HepG2 (cell line): ENCODE measurements around the gene AGRN. TPM values are rescaled to one million over a fixed set of nuclear protein-coding genes. Genes with fewer than 3 reads are reported as not detected.

Experiments used
- ATAC-seq: fragments of 200-7000 bp; cut with Tn5 transposase; 3 replicates; pipeline ENCODE4 v1.9.1; 2020; ENCODE audit warnings: mild to moderate bottlenecking, moderate library complexity
- BruUV-seq: library from RNA; stranded (reverse); fragments of 400-500 nt; replicated peaks from 2 replicates; lab custom pipeline; 2021; lab: Mats Ljungman, UMichigan
- CTCF ChIA-PET: fragments of 300-600 bp; formaldehyde crosslinking; extraction: SDS; loops from one replicate; lab custom pipeline; 2021; ENCODE audit warnings: low total read pairs, inconsistent platforms, low intra/inter-chr PET ratio; lab: Yijun Ruan, JAX
- POLR2A ChIA-PET: fragments of 350-600 bp; sonication (Branson Sonifier 250); formaldehyde crosslinking; loops from one replicate; lab custom pipeline; 2020; ENCODE audit warnings: antibody characterized with exemption, inconsistent platforms; lab: Yijun Ruan, JAX
- DNase-seq: peaks from one replicate; pipeline ENCODE4 v3.0.0-alpha.2; 2015; ENCODE audit warnings: low spot score
- FAIRE-seq: peaks from 3 replicates; lab custom pipeline; 2011; peaks lifted over from hg19 to GRCh38; lab: Jason Lieb, UNC
- H2AFZ ChIP-seq: one replicate; pipeline ENCODE4 v1.6.1; 2011; ENCODE audit warnings: low read length, inconsistent platforms
- H3K27ac ChIP-seq: fragments of 300-600 bp; 3 replicates; pipeline ENCODE4 v1.8.0; 2011; ENCODE audit warnings: mixed run types, mild to moderate bottlenecking, mixed read lengths, low read length, inconsistent platforms; ENCODE audit not compliant: insufficient read depth; ENCODE audit errors: extremely low read length
- H3K27me3 ChIP-seq, 2 experiments: fragments of 200-600 bp in 1 of 2; 2 replicates in 1 of 2; 3 replicates in 1 of 2; pipeline versions ENCODE4 v1.6.0 to v1.8.0; 2011; ENCODE audit warnings: low read length in 2 of 2, mild to moderate bottlenecking in 2 of 2, moderate library complexity in 2 of 2, inconsistent platforms in 1 of 2; ENCODE audit not compliant: insufficient read depth in 2 of 2, control insufficient read depth in 1 of 2
- H3K36me3 ChIP-seq, 2 experiments: fragments of 200-600 bp in 1 of 2; replicated peaks in 1 of 2; 2 replicates in 1 of 2; 3 replicates in 1 of 2; pipeline versions ENCODE4 v1.5.1 to v1.8.0; 2011; ENCODE audit warnings: low read length in 2 of 2, inconsistent platforms in 1 of 2; ENCODE audit not compliant: insufficient read depth in 2 of 2, control insufficient read depth in 1 of 2
- H3K4me1 ChIP-seq: 2 replicates; pipeline ENCODE4 v1.5.1; 2012; ENCODE audit warnings: low read length, inconsistent platforms; ENCODE audit not compliant: insufficient read depth
- H3K4me2 ChIP-seq: 2 replicates; pipeline ENCODE4 v1.6.0; 2011; ENCODE audit warnings: low read depth, low read length, inconsistent platforms
- H3K4me3 ChIP-seq, 3 experiments: fragments of 200-600 bp in 1 of 3; sonication (generic), shearing (Covaris generic) in 1 of 3; replicated peaks in 1 of 3; 2 replicates each; pipeline ENCODE4 v1.5.1; 2011 to 2016; ENCODE audit warnings: low read length in 3 of 3, inconsistent platforms in 2 of 3, low read depth in 2 of 3, mild to moderate bottlenecking in 2 of 3, control low read depth in 1 of 3, mixed read lengths in 1 of 3; ENCODE audit not compliant: insufficient read depth in 1 of 3
- H3K79me2 ChIP-seq: one replicate; pipeline ENCODE4 v1.6.1; 2011; ENCODE audit warnings: low read length, inconsistent platforms; ENCODE audit not compliant: insufficient read depth
- H3K9ac ChIP-seq: 2 replicates; pipeline ENCODE4 v1.6.0; 2011; ENCODE audit warnings: mild to moderate bottlenecking, low read depth, low read length, inconsistent platforms; ENCODE audit not compliant: insufficient read depth
- H3K9me3 ChIP-seq: 2 replicates; pipeline ENCODE4 v1.5.1; 2012; ENCODE audit warnings: mild to moderate bottlenecking, low read length
- H4K20me1 ChIP-seq: 2 replicates; pipeline ENCODE4 v1.6.0; 2011; ENCODE audit warnings: inconsistent platforms, mild to moderate bottlenecking, low read length, moderate library complexity; ENCODE audit not compliant: insufficient read depth
- FOSL1 ChIP-seq: sonication (generic); formaldehyde crosslinking; IDR thresholded peaks from 2 replicates; pipeline ENCODE4 v1.9.0; 2021; ENCODE audit warnings: missing genetic modification reagents, borderline replicate concordance
- HNF4A ChIP-seq: sonication (generic); formaldehyde crosslinking; IDR thresholded peaks from 2 replicates; pipeline ENCODE4 v1.4.0; 2020; ENCODE audit warnings: missing genetic modification reagents
- HNRNPL ChIP-seq: fragments of 200-400 bp; formaldehyde crosslinking; IDR thresholded peaks from 2 replicates; pipeline ENCODE4 v1.6.1; 2017; ENCODE audit warnings: mild to moderate bottlenecking, low read depth, low read length
- IRF2 ChIP-seq: IDR thresholded peaks from 2 replicates; pipeline ENCODE4 v1.6.1; 2018; ENCODE audit warnings: missing genetic modification reagents, missing compliant biosample characterization
- JUND ChIP-seq: sonication (generic); formaldehyde crosslinking; IDR thresholded peaks from 2 replicates; pipeline ENCODE4 v1.8.0; 2022; ENCODE audit warnings: mild to moderate bottlenecking, missing genetic modification reagents
- KDM3A ChIP-seq: IDR thresholded peaks from 2 replicates; pipeline ENCODE4 v1.6.1; 2018; ENCODE audit warnings: low read depth, missing compliant biosample characterization
- PCBP2 ChIP-seq: fragments of 200-400 bp; formaldehyde crosslinking; optimal IDR thresholded peaks from 2 replicates; pipeline ENCODE3; 2018; ENCODE audit warnings: low read length, low read depth; ENCODE audit not compliant: poor library complexity, severe bottlenecking
- PRMT3 ChIP-seq: sonication (generic); formaldehyde crosslinking; IDR thresholded peaks from 2 replicates; pipeline ENCODE4 v1.8.1; 2022; ENCODE audit warnings: low read depth, mild to moderate bottlenecking, moderate library complexity, missing genetic modification reagents, borderline replicate concordance
- STAT5B ChIP-seq: sonication (generic); formaldehyde crosslinking; IDR thresholded peaks from 2 replicates; pipeline ENCODE4 v1.4.0; 2020; ENCODE audit warnings: missing genetic modification reagents
- ZBTB1 ChIP-seq: sonication (generic); formaldehyde crosslinking; IDR thresholded peaks from 2 replicates; pipeline ENCODE4 v1.4.0; 2020; ENCODE audit warnings: missing genetic modification reagents, borderline replicate concordance
- ZNF225 ChIP-seq: sonication (generic); formaldehyde crosslinking; IDR thresholded peaks from 2 replicates; pipeline ENCODE4 v1.4.0; 2020; ENCODE audit warnings: mild to moderate bottlenecking, missing genetic modification reagents
- ZNF230 ChIP-seq: sonication (generic); formaldehyde crosslinking; IDR thresholded peaks from 2 replicates; pipeline ENCODE4 v1.4.0; 2020; ENCODE audit warnings: mild to moderate bottlenecking, missing genetic modification reagents
- WGBS: methylation state at CpG from one replicate; pipeline ENCODE4 v1.1.6; 2017; ENCODE audit warnings: low lambda C conversion rate; 5-methylcytosine and 5-hydroxymethylcytosine counted together
- in situ Hi-C: cut with HindIII; loops from 2 replicates; pipeline ENCODE4 v1.10.0; 2017; ENCODE audit warnings: low pct_unique_long_range_greater_than_20kb; ENCODE audit not compliant: extremely low pct_ligation_motif_present
- intact Hi-C: fragments of 100-400 bp; cut with micrococcal nuclease; formaldehyde crosslinking; loops from one replicate; pipeline ENCODE4 v1.10.0; 2022; ENCODE audit not compliant: unreplicated experiment
- polyA plus RNA-seq, 8 experiments: library from polyadenylated mRNA; depleted of rRNA in 3 of 8; stranded (reverse) in 7 of 8; unstranded in 1 of 8; fragments of >200 nt; fragmentation: Illumina TruSeq in 4 of 8; extraction: Trizol in 4 of 8; gene quantifications; 2 replicates each; pipeline versions ENCODE4 v1.2.1 to v1.2.3, GENCODE V29; 2011 to 2016; ENCODE audit warnings: low read depth in 4 of 8, missing spikeins in 1 of 8, mixed read lengths in 1 of 8; ENCODE audit not compliant: insufficient read depth in 1 of 8
- total RNA-seq, 5 experiments: library from RNA; depleted of rRNA; stranded (reverse); fragments of >200 nt; fragmentation: Illumina TruSeq; extraction: Trizol; gene quantifications; 2 replicates each; pipeline ENCODE4 v1.2.3, GENCODE V29; 2016; ENCODE audit warnings: low read depth in 1 of 5
- TF ChIP-seq, protein P1 (sequence below): sonication (generic); formaldehyde crosslinking; IDR thresholded peaks from 2 replicates; pipeline ENCODE4 v1.5.0; 2020; ENCODE audit warnings: missing genetic modification reagents
- TF ChIP-seq, protein P2 (sequence below): sonication (generic); formaldehyde crosslinking; IDR thresholded peaks from 2 replicates; pipeline ENCODE4 v1.5.1; 2020; ENCODE audit warnings: mild to moderate bottlenecking, missing genetic modification reagents, moderate library complexity
- TF ChIP-seq, protein P3 (sequence below): sonication (generic); formaldehyde crosslinking; IDR thresholded peaks from 2 replicates; pipeline ENCODE4 v1.4.0; 2020; ENCODE audit warnings: missing genetic modification reagents, borderline replicate concordance

AGRN gene
- total and polyA plus RNA-seq, 2 of the 13 experiments (the other 11 are each of a cell fraction or from before 2014, with no cell fraction given) = 29.8 to 65.2 TPM

DNA sequence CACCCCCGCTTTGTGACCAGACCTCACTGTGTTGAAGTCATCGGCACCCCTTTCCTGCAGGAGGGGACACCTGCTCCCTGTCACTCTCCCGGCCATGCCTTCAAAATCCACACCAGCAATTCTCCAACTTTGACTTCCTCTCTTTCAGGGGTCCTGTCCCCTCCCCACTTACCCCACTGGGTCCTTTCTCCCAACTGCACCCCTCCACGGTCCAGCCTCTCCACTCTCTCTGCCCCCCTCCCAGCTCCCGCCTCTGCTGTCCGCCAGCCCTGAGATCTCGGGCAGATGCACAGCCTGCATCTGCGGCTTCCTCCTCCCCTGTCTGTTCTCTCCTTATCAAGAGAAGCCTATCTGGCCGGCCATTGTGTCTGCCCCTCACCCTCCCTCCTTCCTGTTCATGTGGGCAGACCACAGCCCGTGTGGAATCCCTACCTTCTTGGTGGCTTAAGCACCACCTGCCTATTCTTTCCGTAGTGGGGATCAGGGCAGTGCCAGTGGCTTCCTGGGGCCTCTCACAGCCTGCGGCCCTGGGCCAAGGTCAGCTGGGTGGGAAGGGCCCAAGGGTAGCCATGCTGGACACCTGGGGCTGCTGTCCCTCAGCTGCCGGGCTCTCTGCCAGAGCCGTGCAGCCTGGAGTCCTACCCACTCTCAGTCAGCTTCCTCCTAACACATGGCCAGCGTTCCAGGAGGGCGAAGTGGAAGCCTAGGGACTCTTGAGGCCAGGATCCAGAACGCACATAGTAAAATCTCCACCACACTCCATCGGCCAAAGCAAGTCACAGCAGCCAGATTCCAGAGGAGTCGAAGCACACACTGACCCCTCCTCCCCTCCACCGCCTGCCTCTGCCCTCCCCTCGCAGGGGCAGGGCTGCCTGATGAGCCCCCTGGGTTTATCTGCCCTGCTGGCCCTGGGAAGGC lies 14.9 kb upstream of the AGRN start:
- DNase-seq (no peak), FAIRE-seq (peak; percentile 62), ATAC-seq (peak; percentile 45)
- in situ Hi-C loops (no loop called here), intact Hi-C loops (loop anchor here (10.0 kb wide), 1 partner anchor 230 kb away; the partner anchor contains the start of genes B3GALT6 and SDF4)
- no TSS peak for BruUV-seq
- Histone ChIP-seq H3K27ac (peak overlapping the region; percentile 88), H3K9me3 (no peaks in the 10 kb centered on the region), H3K27me3 (no peaks in the 10 kb centered on the region), H3K9ac (peak overlapping the region; percentile 77), H3K79me2 (peaks cover 12% of the 10 kb centered on the region), H3K4me2 (peak overlapping the region; percentile 87), H4K20me1 (no peaks in the 10 kb centered on the region), H3K4me3 (peak overlapping the region; percentile 56 to 77 (median 70)), H2AFZ (no peak overlapping the region), H3K36me3 (no peaks in the 10 kb centered on the region), H3K4me1 (peaks cover 54% of the 10 kb centered on the region)
- ChIA-PET CTCF (no interaction called here), POLR2A (interaction anchor here (1.0 to 4.1 kb wide), 7 partner anchors 8 to 59 kb away, joined by 3 to 61 read pairs (median 7); partner anchors contain the start of genes AGRN and ISG15)
- 18% methylated on average over 16 of the region's 21 CpGs for WGBS
- TF ChIP-seq STAT5B (CRISPR knock-in tag) (no peak), HNRNPL (peak; percentile 87; the same call in 1 of the 2 replicates), KDM3A (CRISPR knock-in tag) (0 out of 2 replicates have a peak, but pooled peaks have one; percentile 43), HNF4A (CRISPR knock-in tag) (peak; percentile 50; the same call in 1 of the 2 replicates), PRMT3 (CRISPR knock-in tag) (peak; percentile 70; the same call in 1 of the 2 replicates), PCBP2 (no peak), IRF2 (CRISPR knock-in tag) (0 out of 2 replicates have a peak, but pooled peaks have one; percentile 30), ZNF230 (CRISPR knock-in tag) (0 out of 2 replicates have a peak, but pooled peaks have one; percentile 36), JUND (CRISPR knock-in tag) (0 out of 2 replicates have a peak, but pooled peaks have one; percentile 18), ZBTB1 (no peak), FOSL1 (no peak), ZNF225 (CRISPR knock-in tag) (no peak)
- TF ChIP-seq, protein P1, sequence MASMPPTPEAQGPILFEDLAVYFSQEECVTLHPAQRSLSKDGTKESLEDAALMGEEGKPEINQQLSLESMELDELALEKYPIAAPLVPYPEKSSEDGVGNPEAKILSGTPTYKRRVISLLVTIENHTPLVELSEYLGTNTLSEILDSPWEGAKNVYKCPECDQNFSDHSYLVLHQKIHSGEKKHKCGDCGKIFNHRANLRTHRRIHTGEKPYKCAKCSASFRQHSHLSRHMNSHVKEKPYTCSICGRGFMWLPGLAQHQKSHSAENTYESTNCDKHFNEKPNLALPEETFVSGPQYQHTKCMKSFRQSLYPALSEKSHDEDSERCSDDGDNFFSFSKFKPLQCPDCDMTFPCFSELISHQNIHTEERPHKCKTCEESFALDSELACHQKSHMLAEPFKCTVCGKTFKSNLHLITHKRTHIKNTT (CRISPR knock-in tag) = no peak
- TF ChIP-seq, protein P2, sequence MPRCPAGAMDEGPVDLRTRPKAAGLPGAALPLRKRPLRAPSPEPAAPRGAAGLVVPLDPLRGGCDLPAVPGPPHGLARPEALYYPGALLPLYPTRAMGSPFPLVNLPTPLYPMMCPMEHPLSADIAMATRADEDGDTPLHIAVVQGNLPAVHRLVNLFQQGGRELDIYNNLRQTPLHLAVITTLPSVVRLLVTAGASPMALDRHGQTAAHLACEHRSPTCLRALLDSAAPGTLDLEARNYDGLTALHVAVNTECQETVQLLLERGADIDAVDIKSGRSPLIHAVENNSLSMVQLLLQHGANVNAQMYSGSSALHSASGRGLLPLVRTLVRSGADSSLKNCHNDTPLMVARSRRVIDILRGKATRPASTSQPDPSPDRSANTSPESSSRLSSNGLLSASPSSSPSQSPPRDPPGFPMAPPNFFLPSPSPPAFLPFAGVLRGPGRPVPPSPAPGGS (CRISPR knock-in tag) = peak; percentile 44; the same call in 1 of the 2 replicates
- TF ChIP-seq, protein P3, sequence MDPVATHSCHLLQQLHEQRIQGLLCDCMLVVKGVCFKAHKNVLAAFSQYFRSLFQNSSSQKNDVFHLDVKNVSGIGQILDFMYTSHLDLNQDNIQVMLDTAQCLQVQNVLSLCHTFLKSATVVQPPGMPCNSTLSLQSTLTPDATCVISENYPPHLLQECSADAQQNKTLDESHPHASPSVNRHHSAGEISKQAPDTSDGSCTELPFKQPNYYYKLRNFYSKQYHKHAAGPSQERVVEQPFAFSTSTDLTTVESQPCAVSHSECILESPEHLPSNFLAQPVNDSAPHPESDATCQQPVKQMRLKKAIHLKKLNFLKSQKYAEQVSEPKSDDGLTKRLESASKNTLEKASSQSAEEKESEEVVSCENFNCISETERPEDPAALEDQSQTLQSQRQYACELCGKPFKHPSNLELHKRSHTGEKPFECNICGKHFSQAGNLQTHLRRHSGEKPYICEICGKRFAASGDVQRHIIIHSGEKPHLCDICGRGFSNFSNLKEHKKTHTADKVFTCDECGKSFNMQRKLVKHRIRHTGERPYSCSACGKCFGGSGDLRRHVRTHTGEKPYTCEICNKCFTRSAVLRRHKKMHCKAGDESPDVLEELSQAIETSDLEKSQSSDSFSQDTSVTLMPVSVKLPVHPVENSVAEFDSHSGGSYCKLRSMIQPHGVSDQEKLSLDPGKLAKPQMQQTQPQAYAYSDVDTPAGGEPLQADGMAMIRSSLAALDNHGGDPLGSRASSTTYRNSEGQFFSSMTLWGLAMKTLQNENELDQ (CRISPR knock-in tag) = 0 out of 2 replicates have a peak, but pooled peaks have one; percentile 12
